Esophagus muscularis mucosa (tissue), 4 donors: ENCODE measurements around the gene PCDHB11.
"Not testable (repeated sequence)": the region's sequence is repeated elsewhere in the genome, so short reads cannot be mapped to it uniquely, and the experiment has no call there.

Experiments
- CTCF ChIP-seq, 3 experiments: fragments of 200-600 bp in 2 of 3; fragments of 450-650 bp in 1 of 3; sonication (generic) in 2 of 3; IDR thresholded peaks; one replicate each; pipeline ENCODE4 v1.5.1; 2017 to 2019; ENCODE audit warnings: antibody characterized with exemption in 3 of 3, mild to moderate bottlenecking in 2 of 3, moderate library complexity in 1 of 3
- EP300 ChIP-seq: sonication (generic); formaldehyde crosslinking; IDR thresholded peaks from one replicate; pipeline ENCODE4 v1.6.1; 2017; ENCODE audit warnings: antibody characterized with exemption
- POLR2A ChIP-seq: fragments of 450-650 bp; IDR thresholded peaks from one replicate; pipeline ENCODE4 v1.6.1; 2017; ENCODE audit warnings: antibody characterized with exemption, moderate library complexity, mild to moderate bottlenecking, low read depth
- POLR2AphosphoS5 ChIP-seq, 2 donors: sonication (generic); formaldehyde crosslinking; IDR thresholded peaks; one replicate each; pipeline ENCODE4 v1.6.1; 2017; ENCODE audit warnings: antibody characterized with exemption in 2 of 2

GRCh38 chr5:141201646-141202045 is 2.2 kb downstream of the PCDHB11 start:
- not testable (repeated sequence) for TF ChIP-seq CTCF (IDR thresholded peaks at IDR 0.05); POLR2A; EP300; POLR2AphosphoS5 (IDR thresholded peaks at IDR 0.05)
